HG03139 (cell line): ENCODE measurements around the gene LPAR1.

Source experiments
- ATAC-seq: cut with Tn5 transposase; IDR thresholded peaks from one replicate; pipeline ENCODE4 v1.9.1; 2021; ENCODE audit not compliant: unreplicated experiment

Gene LPAR1

GRCh38 chr9:111001526-111001925 is 36.7 kb downstream of the LPAR1 start:
- no peak for ATAC-seq

DNA sequence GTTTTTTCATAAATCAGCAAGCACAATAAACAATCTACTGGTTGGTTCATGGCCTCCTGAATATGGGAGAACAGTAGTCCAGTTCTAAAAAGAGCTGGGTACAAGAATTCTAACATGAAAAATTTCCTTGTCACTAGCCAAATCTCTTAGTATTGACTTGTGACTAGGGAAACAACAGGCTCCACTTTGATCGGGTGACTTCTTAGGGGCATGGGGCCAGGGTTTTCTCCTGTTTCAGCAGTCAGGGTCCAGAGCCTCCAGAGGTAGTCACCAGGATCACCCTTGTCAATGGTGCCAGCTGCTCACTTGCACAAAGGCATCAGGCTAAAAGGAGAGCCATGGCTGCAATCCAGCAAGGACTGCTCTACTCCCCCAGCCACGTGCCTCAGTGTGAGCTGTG is 38.1 kb downstream of the LPAR1 start:
- no peak for ATAC-seq

- ATAC-seq, result no peak
Measured at GRCh38 chr9:110999379-110999778, 38.9 kb downstream of the LPAR1 start.

- ATAC-seq, result no peak
Measured at GRCh38 chr9:110997847-110998246, 40.4 kb downstream of the LPAR1 start.

DNA sequence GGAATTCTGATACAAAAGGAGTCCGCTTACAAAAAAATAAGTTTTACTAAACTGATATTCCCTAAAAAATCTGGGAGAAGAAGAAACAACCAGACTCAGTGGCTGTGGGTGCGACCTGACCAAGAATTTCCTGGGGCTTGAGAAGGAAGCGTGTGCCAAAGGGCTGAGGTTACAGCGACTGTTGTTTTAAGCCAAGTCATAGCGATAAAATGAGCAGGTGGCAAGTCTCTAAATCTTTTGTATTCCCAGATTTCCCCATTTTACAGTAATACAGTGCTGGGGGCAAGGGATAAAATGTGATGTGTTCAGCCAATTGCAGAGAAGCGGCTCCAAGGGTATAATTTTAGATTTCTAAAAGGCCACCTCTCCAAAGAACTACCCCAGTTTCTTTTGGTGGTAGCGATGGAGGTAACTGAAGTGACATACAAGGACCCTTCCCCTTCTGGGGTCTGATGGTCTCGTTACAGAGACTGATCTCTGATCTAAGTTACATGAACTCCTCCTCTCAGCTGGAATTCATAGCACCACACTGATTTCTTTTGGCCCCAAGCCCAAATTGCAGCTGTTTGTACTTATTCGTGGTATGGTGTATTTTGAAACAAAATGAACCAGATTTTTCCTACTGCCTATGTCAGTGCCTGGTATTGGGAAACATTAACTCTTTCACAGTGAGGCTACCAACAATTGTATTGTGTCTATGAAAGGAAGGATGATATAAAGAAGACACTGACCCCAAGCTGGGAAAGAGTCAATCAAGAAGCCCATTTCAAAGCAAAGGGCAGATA is 41.6 kb downstream of the LPAR1 start:
- ATAC-seq, result no peak

- no peak for ATAC-seq
Measured at GRCh38 chr9:110995420-110996340, 42.6 kb downstream of the LPAR1 start.

DNA sequence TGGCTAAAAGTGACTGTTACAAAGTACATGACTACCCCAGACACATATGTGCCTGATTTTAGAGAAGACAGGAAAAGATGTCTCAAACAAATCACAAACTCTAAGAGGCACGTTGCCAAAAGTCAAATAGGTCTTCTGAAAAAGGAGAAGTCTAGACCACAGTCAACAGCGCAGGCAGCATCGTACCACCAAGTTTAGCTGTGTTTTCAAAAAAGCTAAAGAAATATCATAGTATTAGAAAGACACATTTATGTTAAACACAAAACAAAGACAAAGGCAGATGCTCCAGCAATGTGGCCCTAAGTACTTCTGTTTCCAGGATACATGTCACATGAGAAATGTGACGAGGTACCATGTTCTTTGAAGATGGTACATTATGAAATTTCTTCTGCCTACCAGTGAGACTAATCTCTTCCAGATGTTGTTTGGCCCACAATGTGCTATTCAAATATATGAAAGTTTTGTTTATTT is 43.5 kb downstream of the LPAR1 start:
- no peak for ATAC-seq

DNA sequence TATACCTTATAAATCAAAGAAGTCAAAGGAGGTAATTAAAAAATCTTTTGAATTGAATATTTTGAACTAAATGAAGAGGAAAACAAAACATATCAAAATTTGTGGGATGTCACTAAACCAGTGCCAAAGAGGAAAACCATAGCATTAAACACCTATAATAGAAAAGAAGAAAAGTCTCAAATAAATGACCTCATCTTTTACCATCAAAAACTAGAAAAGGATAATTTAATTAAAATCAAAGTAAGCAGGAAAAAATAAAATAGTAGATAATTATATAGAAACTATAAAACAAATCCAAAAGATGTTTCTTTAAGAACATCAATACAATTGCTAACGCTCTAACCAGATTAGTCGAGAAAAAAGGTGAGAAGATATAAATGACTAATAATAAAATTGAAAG is 47.8 kb downstream of the LPAR1 start:
- ATAC-seq, result no peak

- no peak for ATAC-seq
Measured at GRCh38 chr9:110986529-110986928, 51.7 kb downstream of the LPAR1 start.

DNA sequence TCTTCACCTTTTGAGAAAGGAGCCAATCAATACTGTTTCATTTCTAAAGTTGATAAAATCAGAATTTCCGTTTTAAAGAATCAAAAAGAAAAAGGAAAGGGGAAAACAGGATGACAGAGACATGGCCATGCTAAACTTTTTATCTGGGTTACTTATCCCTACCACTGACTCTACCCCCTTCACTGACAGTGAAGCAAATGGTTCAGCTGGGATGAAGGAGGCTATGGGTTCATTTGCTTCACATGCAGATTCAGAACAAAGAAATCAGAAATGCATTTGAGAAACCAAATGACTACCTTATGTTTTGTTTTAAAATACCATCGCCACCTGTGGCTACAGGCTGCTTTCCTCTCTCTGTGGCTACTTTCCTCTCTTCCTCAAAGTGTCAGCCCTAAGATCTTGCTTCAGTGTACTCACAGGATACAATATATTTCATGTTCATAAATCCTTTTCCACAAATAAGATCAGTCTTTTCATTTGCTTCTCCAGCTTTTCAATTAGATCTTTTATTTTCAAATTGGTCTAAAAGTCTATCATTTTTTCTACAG is 53.3 kb downstream of the LPAR1 start:
- no peak for ATAC-seq

DNA sequence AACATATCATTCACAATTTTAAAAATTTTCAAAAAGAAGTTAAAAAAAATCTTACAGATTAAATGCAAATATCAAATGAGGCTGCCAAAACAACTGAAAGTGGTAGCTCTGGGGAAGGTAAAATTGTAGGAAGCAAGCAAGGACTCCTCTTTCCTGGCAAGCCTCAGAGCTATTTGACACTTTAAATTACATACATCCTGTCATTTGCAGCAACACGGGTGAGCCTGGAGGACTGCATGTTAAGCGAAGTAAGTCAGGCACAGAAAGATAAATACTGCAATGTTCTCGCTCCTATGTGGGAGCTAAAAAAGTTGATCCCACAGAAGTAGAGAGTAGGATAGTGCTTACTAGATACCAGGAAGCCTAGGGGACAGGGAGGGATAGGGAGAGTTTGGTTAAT is 58.0 kb downstream of the LPAR1 start:
- ATAC-seq, result no peak

DNA sequence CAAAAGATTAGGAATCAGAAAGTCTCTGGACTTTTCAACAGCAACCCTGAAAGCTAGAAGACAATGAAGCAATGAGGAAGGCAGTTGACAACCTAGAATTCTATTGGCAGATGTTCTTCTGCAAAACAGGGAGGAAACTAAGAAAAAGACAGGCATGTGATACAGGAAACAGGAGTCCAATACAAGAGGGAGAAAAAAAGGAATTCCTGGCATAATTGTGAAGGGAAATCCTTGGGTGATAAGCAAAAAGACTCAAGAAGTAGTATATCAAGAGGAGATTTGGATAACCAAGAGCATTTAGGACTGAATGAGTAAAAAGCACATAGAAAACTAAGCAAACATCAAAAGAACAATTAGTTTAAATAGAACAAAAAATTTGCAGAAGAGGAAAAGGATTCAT is 58.6 kb downstream of the LPAR1 start:
- no peak for ATAC-seq

GRCh38 chr9:110978516-110978915 is 59.8 kb downstream of the LPAR1 start:
- ATAC-seq, result no peak

- ATAC-seq, result no peak
Measured at GRCh38 chr9:110977259-110977709, 61.0 kb downstream of the LPAR1 start.

- no peak for ATAC-seq
Measured at GRCh38 chr9:110975969-110976368, 62.3 kb downstream of the LPAR1 start.

- ATAC-seq, result no peak
Measured at GRCh38 chr9:110975278-110975677, 63.0 kb downstream of the LPAR1 start.

GRCh38 chr9:110971705-110972104 is 66.6 kb downstream of the LPAR1 start:
- ATAC-seq, result no peak

- ATAC-seq, result no peak
Measured at GRCh38 chr9:110971234-110971633, 67.0 kb downstream of the LPAR1 start.

GRCh38 chr9:110969971-110970386 is 68.3 kb downstream of the LPAR1 start:
- ATAC-seq, result no peak

GRCh38 chr9:110968096-110968495 is 70.2 kb downstream of the LPAR1 start:
- ATAC-seq, result no peak

DNA sequence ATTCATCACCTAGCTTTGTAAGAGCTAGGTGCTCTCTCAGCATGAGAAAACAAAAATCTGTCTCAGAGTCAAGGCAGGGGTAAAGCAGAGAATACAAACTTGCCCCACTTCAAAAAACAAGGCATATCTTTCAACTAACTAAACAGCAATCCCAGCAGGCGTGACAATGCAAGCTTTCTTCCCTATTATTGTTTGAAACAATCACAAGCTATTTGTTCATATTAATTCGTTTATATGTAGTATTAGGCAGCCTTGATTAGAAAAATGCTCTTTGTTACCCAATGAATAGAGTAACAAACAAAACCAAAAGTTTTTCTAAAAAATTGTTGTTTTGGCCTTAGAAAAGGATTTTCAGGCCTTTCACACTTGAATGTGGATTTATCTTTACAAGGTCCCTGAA is 71.1 kb downstream of the LPAR1 start:
- ATAC-seq, result no peak

DNA sequence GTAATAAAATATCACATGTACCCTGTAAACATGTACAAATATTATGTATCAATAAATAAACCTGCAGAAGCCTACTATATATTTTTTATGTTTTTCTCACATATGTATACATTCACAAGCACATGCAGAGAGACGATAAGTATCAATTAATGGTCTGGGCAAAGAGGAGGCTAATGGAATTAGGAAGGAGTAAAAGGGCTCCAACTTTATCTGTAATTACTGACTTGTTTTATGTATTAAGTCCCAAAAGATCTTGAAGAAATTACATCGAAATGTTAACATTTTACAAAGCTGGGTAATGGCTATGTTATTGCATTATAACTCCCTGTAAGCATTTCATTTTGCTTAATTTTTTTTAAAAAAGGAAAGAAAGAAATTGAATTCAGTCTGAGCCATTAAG is 78.0 kb downstream of the LPAR1 start:
- no peak for ATAC-seq
